Effector CD8-positive, alpha-beta T cell (primary cell): ENCODE data around the gene DUS1L.

Experiments used
- DNase-seq: peaks from one replicate; lab custom pipeline; 2025; lab: John Stamatoyannopoulos, UW

The DUS1L gene

DNA sequence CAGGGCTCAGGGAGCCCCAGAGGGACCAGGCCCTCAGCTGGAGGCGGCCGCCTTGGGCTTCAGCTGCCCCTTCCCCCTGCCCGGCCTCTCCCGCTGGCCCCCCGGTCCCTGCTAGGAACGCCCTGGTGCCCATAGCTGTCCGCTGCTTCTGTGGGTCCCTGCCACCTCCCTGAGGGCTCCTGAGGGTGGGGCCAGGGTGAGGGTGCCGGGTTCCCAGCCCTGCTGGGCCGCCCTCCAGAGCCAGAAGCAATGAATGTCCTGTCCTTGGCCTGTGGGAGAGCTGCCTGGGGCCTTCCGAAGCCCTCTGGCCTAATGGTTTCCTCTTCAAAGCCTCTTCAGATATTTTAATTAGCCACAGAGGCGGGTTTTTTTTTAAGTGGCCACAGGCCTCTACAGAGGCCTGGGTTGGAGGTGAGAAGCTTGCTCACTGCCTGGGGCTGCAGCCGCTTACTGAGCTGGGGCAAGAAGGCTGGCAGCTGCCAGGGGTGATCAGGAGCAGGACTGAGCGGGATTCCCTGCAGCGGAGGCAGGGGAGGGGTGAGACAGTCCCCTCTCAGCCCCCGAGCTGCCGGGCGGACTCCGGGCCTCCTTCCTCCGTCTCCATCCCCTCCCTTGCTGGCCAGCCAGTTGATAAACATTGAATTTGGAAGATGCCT lies 52.8 kb downstream of the DUS1L start:
- no peak for DNase-seq

DNA sequence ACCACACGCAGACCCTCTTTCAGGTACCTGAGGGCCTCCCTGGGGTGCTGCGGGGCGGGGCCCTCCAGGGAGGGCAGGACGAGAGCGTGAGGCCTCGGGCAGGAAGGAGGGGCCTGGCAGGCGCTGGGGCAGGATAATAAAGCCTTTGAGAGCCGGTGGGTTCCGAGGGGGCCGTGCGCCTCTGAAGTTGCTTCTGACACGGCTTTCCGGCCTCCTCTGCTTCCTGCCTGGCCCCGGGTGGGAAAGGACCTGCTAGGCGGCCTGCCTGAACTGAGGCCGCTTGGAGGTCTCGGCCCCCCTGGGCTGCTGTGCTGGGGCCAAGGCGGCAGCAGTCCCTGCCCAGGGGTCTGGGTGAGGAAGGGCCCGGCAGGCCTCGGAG lies 53.4 kb downstream of the DUS1L start:
- no peak for DNase-seq

DNA sequence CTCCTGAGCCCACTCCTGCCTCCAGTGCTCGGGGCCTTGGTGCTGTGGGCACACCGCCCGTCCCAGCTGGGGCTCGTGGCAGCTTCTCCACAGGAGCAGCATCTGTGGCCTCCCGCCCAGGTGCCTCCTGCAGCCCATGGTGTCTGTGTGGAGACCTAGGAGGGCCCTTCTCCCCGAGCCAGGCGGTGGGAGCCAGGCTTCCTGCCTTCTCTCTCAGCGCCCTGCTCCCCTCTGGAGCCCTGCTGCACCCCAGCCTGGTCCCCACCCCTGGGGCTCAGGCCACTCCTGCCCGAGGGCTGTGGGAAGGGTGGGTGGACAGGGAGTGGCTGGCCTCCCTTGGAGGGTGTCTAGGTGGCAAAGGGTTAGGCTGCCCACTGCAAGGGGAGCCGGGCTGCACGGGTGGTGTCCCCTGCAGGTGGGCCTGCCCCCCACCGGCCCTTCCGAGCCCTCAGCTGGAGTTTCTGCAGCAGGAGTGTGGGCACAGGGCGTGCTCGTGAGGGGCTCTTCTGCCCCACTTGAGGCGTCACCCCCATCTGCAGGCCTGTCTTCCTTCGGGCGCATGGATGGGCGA lies 53.9 kb downstream of the DUS1L start:
- no peak for DNase-seq

DNA sequence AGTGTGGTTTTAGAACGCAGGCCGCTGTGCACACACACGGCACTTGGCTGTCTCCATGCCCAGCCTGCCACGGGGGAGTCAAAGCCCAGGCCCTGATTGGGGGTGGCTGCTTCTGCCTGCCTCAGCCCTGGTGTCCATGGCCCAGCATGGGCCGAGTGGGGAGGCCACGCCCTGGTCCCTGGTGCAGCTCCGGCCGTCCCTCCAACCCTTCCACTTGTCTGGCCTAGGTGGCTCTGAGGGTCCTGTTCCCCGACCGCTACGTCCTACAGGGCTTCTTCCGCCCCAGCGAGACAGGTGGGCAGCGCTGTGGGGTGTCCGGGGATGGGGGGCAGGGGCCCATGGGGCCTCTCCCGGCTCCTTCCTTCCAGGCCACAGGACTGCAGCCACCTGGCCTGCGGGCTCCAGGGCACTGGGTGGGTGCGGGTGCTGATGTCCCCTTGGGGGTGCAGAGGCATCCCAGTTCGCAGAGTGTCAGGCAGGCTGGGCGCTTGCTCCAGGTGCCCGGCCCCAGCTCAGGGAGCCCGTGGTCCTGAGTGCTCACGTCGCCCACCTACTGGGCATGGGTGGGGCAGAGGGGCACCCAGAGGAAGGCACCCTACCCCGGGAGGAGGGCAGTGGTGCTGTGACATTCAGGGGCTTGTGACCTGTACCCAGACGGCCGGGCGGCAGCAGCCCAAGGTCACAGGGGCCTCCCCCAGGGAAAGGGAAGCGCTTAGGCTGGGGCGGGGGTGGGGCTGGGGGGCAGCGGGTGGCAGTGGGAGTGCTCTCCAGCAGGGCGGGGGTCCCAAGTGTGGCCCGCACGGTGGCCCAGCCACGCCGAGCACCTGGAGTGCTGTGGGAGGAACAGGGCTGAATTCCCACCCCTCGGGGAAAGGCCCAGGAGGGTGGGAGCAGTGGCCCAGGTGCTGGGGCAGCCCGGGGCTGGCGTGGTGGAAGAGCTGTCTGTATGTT lies 54.8 kb downstream of the DUS1L start:
- no peak for DNase-seq

DNA sequence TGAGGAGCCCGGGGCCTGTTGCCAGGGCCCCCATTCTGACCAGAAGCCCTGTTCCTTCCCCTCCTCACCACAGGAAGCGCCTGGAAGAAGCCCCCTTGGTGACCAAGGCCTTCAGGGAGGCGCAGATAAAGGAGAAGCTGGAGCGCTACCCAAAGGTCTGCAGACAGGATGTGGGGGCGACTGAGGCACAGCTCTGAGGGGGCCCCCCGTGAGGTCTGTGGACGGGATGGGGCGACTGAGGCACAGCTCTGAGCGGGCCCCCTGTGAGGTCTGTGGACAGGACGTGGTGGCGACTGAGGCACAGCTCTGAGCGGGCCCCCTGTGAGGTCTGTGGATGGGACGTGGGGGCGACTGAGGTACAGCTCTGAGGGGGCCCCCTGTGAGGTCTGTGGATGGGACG lies 56.2 kb downstream of the DUS1L start:
- no peak for DNase-seq

DNA sequence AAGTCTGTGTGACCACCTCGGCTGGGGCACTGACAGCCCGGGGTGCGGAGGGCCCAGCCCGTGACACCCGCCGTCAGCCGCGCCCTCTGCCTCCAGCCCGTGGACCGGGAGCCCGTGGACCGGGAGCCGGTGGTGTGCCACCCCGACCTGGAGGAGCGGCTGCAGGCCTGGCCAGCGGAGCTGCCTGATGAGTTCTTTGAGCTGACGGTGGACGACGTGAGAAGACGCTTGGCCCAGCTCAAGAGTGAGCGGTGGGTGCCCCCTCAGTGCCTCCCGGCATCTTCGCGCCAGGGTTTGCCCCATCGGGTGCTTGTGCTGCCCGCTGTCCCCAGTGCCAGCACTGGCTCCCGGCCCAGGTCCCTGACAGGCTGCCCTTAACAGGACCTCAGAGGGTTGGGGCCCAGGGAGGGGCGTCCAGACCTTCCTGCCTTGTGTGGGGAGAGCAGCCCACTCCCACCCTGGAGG lies 56.6 kb downstream of the DUS1L start:
- DNase-seq: no peak

DNA sequence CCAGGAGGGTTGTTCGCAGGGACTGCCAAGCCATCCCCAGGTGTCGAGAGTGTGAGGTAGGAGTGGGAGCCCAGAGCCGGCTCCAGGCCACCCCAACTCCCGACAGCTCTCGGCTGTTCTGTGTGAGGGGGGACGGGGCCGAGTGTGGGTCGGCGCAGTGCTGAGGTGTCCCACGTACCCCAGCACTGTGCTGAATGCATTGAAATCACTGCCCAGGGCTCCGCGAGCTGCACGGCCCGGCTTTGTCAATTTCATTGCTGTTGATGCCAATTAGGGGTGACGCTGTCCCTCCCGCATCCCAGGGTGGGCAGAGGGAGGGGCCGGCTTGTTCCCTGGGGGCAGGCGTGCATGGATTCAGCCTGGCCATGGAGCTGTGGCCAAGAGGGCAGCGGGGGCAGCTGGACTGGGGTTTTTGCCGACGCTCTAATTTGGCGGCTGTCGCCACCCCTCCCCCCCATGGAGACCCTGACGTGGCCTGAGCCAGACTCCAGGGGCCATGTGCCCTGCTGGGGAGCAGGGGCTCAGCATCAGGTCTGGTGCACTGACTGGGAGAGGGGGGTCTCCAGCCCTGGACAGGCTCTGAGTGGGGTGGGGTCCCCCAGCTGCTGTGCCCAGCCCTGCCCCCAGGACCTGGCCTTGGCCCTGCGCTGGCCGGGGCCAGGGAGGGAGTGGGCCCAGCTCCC lies 57.2 kb downstream of the DUS1L start:
- DNase-seq: no peak
